Left ventricle myocardium inferior (tissue), 1 donor: Measurements from ENCODE around the gene MTMR3. TPM values are rescaled to one million over a fixed set of nuclear protein-coding genes. Genes with fewer than 3 reads are reported as not detected.

Source experiments
- DNase-seq: peaks from one replicate; pipeline ENCODE4 v3.0.0-alpha.2; 2020
- H3K27ac ChIP-seq: fragments of 200-600 bp; replicated peaks from 2 replicates; pipeline ENCODE4 v1.8.0; 2021
- H3K27me3 ChIP-seq: fragments of 200-600 bp; 2 replicates; pipeline ENCODE4 v1.8.0; 2021; ENCODE audit warnings: low read depth
- H3K36me3 ChIP-seq: fragments of 200-600 bp; 2 replicates; pipeline ENCODE4 v1.8.0; 2021
- H3K4me1 ChIP-seq: fragments of 200-600 bp; 2 replicates; pipeline ENCODE4 v1.8.0; 2021
- H3K4me3 ChIP-seq: fragments of 200-600 bp; 2 replicates; pipeline ENCODE4 v1.8.0; 2021; ENCODE audit warnings: mild to moderate bottlenecking, moderate library complexity
- H3K9me3 ChIP-seq: fragments of 200-600 bp; replicated peaks from 2 replicates; pipeline ENCODE4 v1.8.0; 2021
- CTCF ChIP-seq: fragments of 200-600 bp; IDR thresholded peaks from 2 replicates; pipeline ENCODE4 v1.8.0; 2021; ENCODE audit warnings: antibody characterized with exemption, mild to moderate bottlenecking, borderline replicate concordance
- intact Hi-C: fragments of 100-400 bp; cut with micrococcal nuclease; formaldehyde crosslinking; loops from one replicate; pipeline ENCODE4 v1.11.0; 2022
- total RNA-seq: library from RNA; stranded (reverse); fragmentation: NEBNext Ultra II Directional; extraction: Animal tissue kit (Norgen Biotek cat#: 25700); gene quantifications from one replicate; pipeline ENCODE4 v1.2.1, GENCODE V29; 2021
- donor health status: DM: no; HTN: yes; CAD: no; lungs with severe emphysema.

The MTMR3 gene
- total RNA-seq, 1 donor from 2014 or later: 31.3 TPM

GRCh38 chr22:30031328-30031727, 148.4 kb downstream of the MTMR3 start:
- no peak overlapping the region for H3K4me3 ChIP-seq
- no peaks in the 10 kb centered on the region for H3K27me3 ChIP-seq
- intact Hi-C loops: no loop called here
- DNase-seq: no peak
- H3K4me1 ChIP-seq: peaks cover 14% of the 10 kb centered on the region
- no peaks in the 10 kb centered on the region for H3K9me3 ChIP-seq
- no peak for TF ChIP-seq CTCF
- H3K36me3 ChIP-seq: peaks cover 7% of the 10 kb centered on the region
- no peak overlapping the region for H3K27ac ChIP-seq

- Histone ChIP-seq H3K27ac (no peak overlapping the region), H3K27me3 (no peaks in the 10 kb centered on the region), H3K4me3 (no peak overlapping the region), H3K36me3 (peaks cover 2% of the 10 kb centered on the region), H3K4me1 (peaks cover 14% of the 10 kb centered on the region), H3K9me3 (no peaks in the 10 kb centered on the region)
- intact Hi-C loops: no loop called here
- TF ChIP-seq CTCF: no peak
- no peak for DNase-seq
Observed at GRCh38 chr22:30031764-30032455, 148.9 kb downstream of the MTMR3 start.

- Histone ChIP-seq H3K27me3 (no peaks in the 10 kb centered on the region), H3K4me1 (peaks cover 4% of the 10 kb centered on the region), H3K36me3 (no peaks in the 10 kb centered on the region), H3K4me3 (no peak overlapping the region), H3K27ac (no peak overlapping the region), H3K9me3 (no peaks in the 10 kb centered on the region)
- intact Hi-C loops: no loop called here
- no peak for TF ChIP-seq CTCF
- DNase-seq: no peak
Observed at GRCh38 chr22:30033137-30033536, 150.2 kb downstream of the MTMR3 start.

- Histone ChIP-seq H3K9me3 (no peaks in the 10 kb centered on the region), H3K4me1 (no peaks in the 10 kb centered on the region), H3K36me3 (no peaks in the 10 kb centered on the region), H3K27me3 (no peaks in the 10 kb centered on the region), H3K4me3 (no peak overlapping the region), H3K27ac (no peak overlapping the region)
- DNase-seq: no peak
- intact Hi-C loops: no loop called here
- no peak for TF ChIP-seq CTCF
Observed at GRCh38 chr22:30033901-30034300, 150.9 kb downstream of the MTMR3 start.

GRCh38 chr22:30036656-30037055, 153.7 kb downstream of the MTMR3 start:
- H3K27ac ChIP-seq: no peak overlapping the region
- H3K9me3 ChIP-seq: no peaks in the 10 kb centered on the region
- H3K27me3 ChIP-seq: no peaks in the 10 kb centered on the region
- TF ChIP-seq CTCF: no peak
- no peak for DNase-seq
- H3K4me1 ChIP-seq: no peaks in the 10 kb centered on the region
- H3K4me3 ChIP-seq: no peak overlapping the region
- H3K36me3 ChIP-seq: no peaks in the 10 kb centered on the region
- intact Hi-C loops: no loop called here
